ENCODE data around the gene CNKSR2. TPM values are rescaled to one million over a fixed set of nuclear protein-coding genes. Genes with fewer than 3 reads are reported as not detected.

The CNKSR2 gene
- total RNA-seq, 1 donor = 15.8 TPM

GRCh38 chrX:21612154-21612553 lies 237.9 kb downstream of the CNKSR2 start:
- Histone ChIP-seq H3K9me3 (ENCODE audit: low read depth, low read length) (no peaks in the 10 kb centered on the region), H3K4me1 (ENCODE audit: insufficient read depth, low read length) (no peaks in the 10 kb centered on the region), H3K4me3 (ENCODE audit: low read length) (no peak overlapping the region), H3K27me3 (ENCODE audit: insufficient read depth, low read length) (no peaks in the 10 kb centered on the region)

DNA sequence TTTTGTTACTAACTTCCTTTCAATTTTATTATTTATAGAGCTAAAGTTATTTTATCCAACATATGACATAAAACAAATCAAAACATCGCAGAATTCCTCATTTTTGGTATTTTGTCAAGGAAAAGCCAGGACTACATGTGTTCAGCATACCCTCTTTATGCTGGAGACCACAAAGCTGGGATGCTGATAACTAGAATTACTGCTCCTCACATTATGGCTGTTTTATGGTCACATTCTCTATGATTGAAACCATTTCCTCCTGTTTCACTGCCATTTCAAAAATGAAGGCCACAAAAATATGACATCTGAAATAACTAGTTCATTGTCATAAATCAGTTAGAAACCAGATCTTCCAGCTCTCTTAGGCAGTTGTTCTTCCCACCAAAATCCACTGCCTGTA lies 242.2 kb downstream of the CNKSR2 start:
- Histone ChIP-seq H3K27me3 (ENCODE audit: insufficient read depth, low read length) (no peaks in the 10 kb centered on the region), H3K4me1 (ENCODE audit: insufficient read depth, low read length) (no peaks in the 10 kb centered on the region), H3K4me3 (ENCODE audit: low read length) (no peak overlapping the region), H3K9me3 (ENCODE audit: low read depth, low read length) (no peaks in the 10 kb centered on the region)

- Histone ChIP-seq H3K9me3 (ENCODE audit: low read depth, low read length) (no peaks in the 10 kb centered on the region), H3K27me3 (ENCODE audit: insufficient read depth, low read length) (no peaks in the 10 kb centered on the region), H3K4me1 (ENCODE audit: insufficient read depth, low read length) (no peaks in the 10 kb centered on the region), H3K4me3 (ENCODE audit: low read length) (no peak overlapping the region)
These were observed 246.0 kb downstream of the CNKSR2 start for GRCh38 chrX:21620234-21620633.

DNA sequence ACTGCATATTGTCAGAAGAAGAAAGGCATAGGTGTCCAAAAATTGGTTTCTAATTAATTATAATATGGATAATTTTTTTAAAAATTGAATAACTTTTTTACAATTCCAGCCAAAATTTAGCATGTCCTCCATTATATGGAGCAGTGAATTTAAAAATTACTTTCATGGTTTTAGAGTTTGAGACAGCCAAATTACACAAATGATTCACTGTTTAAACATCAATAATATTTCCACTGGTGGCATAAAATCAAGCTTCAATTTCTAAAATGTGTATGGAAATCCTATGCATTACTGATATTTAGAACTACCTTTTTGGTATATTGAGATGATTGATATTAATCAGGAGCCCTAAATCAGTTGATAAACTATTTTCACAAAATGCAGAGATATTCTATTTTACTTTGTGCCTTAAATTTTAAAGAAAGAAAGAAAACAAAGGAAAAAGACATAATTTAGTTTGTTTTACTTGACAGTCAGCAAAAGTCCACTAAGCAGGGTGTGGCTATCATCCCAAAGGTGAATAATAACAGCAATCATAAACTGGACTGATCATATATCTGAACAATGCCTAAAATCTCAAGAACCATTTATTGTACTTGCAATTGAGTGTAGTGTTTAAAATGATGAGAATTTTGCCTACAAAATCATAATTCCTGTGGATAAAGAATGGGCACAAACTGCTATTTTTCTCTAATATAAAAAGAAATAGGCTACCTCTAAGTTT lies 249.7 kb downstream of the CNKSR2 start:
- Histone ChIP-seq H3K4me3 (ENCODE audit: low read length) (no peak overlapping the region), H3K4me1 (ENCODE audit: insufficient read depth, low read length) (no peaks in the 10 kb centered on the region), H3K27me3 (ENCODE audit: insufficient read depth, low read length) (no peaks in the 10 kb centered on the region), H3K9me3 (ENCODE audit: low read depth, low read length) (no peaks in the 10 kb centered on the region)

DNA sequence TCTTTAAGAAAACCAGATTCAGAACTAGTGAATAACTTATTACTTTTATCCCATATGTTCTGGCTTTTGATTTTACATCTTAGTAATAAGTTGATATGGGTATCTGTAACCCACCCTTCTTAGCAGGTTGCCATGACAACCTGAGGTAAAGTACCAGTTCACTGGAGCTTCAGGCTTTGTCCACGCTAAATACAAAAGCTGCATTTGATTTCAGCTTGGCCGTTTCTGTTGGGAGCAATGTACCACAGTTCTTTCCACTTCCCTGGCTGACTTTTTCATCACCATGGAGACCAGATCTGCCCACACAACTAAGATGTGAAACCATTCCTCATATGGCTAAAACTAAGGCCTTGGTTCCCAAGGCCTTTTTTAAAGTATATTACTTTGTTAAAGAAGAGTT lies 257.8 kb downstream of the CNKSR2 start:
- Histone ChIP-seq H3K27me3 (ENCODE audit: insufficient read depth, low read length) (no peaks in the 10 kb centered on the region), H3K4me3 (ENCODE audit: low read length) (no peak overlapping the region), H3K4me1 (ENCODE audit: insufficient read depth, low read length) (no peaks in the 10 kb centered on the region), H3K9me3 (ENCODE audit: low read depth, low read length) (no peaks in the 10 kb centered on the region)

DNA sequence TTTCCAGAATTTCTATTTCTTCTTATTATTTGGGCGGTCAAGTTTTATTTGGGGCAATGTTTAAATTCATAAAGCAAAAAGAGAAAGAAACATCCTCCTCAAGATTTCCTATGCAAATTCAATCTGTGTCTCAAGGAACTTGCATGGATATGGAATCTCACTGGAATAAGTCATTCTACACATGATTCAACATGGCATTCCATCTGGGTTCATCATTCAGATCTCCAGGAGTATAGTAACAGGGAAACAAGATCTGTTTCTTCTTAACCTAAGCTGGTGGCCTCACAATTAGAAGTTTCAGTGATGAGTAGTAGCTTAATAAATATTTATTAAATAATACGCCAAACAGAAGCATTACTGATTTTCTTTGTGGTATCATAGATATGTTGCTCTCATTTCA lies 264.1 kb downstream of the CNKSR2 start:
- Histone ChIP-seq H3K9me3 (ENCODE audit: low read depth, low read length) (no peaks in the 10 kb centered on the region), H3K27me3 (ENCODE audit: insufficient read depth, low read length) (no peaks in the 10 kb centered on the region), H3K4me1 (ENCODE audit: insufficient read depth, low read length) (no peaks in the 10 kb centered on the region), H3K4me3 (ENCODE audit: low read length) (no peak overlapping the region)

GRCh38 chrX:21639775-21640174 lies 265.6 kb downstream of the CNKSR2 start:
- Histone ChIP-seq H3K4me1 (ENCODE audit: insufficient read depth, low read length) (no peaks in the 10 kb centered on the region), H3K4me3 (ENCODE audit: low read length) (no peak overlapping the region)

GRCh38 chrX:21645431-21645830 lies 271.2 kb downstream of the CNKSR2 start:
- no peaks in the 10 kb centered on the region for H3K4me1 ChIP-seq (ENCODE audit: insufficient read depth, low read length)
- no peak overlapping the region for H3K4me3 ChIP-seq (ENCODE audit: low read length)
- no peaks in the 10 kb centered on the region for H3K9me3 ChIP-seq (ENCODE audit: low read depth, low read length)
- no peaks in the 10 kb centered on the region for H3K27me3 ChIP-seq (ENCODE audit: insufficient read depth, low read length)

More at GRCh38 chrX:21639775-21640174, 265.6 kb downstream of the CNKSR2 start:
- H3K9me3 ChIP-seq (ENCODE audit: low read depth, low read length) = no peaks in the 10 kb centered on the region
- H3K27me3 ChIP-seq (ENCODE audit: insufficient read depth, low read length) = no peaks in the 10 kb centered on the region

GRCh38 chrX:21645886-21646285 lies 271.7 kb downstream of the CNKSR2 start:
- Histone ChIP-seq H3K4me1 (ENCODE audit: insufficient read depth, low read length) (no peaks in the 10 kb centered on the region), H3K27me3 (ENCODE audit: insufficient read depth, low read length) (no peaks in the 10 kb centered on the region), H3K9me3 (ENCODE audit: low read depth, low read length) (no peaks in the 10 kb centered on the region), H3K4me3 (ENCODE audit: low read length) (no peak overlapping the region)

- peaks cover 8% of the 10 kb centered on the region for H3K27me3 ChIP-seq (ENCODE audit: insufficient read depth, low read length)
- H3K4me1 ChIP-seq (ENCODE audit: insufficient read depth, low read length) = no peaks in the 10 kb centered on the region
- no peak overlapping the region for H3K4me3 ChIP-seq (ENCODE audit: low read length)
- H3K9me3 ChIP-seq (ENCODE audit: low read depth, low read length) = no peaks in the 10 kb centered on the region
These were observed 281.8 kb downstream of the CNKSR2 start for GRCh38 chrX:21655901-21656586.

DNA sequence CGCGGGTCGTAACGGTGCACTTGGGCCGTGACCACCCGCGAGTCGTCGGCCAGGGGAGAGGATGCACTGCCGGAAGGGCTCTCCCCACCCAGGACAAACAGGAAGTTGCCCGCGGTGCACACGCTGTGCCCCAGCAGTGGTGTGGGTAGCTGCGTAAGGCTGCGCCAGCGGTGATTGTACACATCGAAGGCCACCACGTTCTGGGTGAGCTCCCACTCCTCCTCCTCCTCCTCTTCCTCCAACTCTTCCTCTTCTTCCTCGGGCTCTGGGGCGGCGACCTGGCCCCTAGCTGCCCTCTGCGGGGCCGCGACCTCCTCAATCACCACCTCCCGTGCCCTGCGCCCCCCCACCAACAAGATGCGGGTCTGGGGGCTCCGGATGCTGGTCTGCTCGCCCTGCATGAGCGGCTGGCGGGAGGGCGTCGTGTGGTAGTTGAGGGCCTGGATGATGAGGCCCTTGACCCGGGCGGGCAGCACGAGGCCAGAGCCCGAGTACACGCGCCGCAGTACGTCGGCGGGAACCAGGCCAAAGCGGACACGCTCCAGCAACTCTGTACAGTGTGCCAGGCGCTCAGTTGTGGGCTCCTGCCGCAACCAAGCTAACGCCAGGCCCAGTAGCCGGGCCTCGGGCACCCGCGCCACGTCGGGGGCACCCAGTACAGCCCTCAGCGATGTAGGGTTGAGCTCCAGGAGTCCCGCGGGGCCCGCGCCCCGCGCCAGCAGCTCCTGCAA lies 282.5 kb downstream of the CNKSR2 start:
- no peaks in the 10 kb centered on the region for H3K4me1 ChIP-seq (ENCODE audit: insufficient read depth, low read length)
- no peak overlapping the region for H3K4me3 ChIP-seq (ENCODE audit: low read length)
- no peaks in the 10 kb centered on the region for H3K9me3 ChIP-seq (ENCODE audit: low read depth, low read length)
- peaks cover 8% of the 10 kb centered on the region for H3K27me3 ChIP-seq (ENCODE audit: insufficient read depth, low read length)

DNA sequence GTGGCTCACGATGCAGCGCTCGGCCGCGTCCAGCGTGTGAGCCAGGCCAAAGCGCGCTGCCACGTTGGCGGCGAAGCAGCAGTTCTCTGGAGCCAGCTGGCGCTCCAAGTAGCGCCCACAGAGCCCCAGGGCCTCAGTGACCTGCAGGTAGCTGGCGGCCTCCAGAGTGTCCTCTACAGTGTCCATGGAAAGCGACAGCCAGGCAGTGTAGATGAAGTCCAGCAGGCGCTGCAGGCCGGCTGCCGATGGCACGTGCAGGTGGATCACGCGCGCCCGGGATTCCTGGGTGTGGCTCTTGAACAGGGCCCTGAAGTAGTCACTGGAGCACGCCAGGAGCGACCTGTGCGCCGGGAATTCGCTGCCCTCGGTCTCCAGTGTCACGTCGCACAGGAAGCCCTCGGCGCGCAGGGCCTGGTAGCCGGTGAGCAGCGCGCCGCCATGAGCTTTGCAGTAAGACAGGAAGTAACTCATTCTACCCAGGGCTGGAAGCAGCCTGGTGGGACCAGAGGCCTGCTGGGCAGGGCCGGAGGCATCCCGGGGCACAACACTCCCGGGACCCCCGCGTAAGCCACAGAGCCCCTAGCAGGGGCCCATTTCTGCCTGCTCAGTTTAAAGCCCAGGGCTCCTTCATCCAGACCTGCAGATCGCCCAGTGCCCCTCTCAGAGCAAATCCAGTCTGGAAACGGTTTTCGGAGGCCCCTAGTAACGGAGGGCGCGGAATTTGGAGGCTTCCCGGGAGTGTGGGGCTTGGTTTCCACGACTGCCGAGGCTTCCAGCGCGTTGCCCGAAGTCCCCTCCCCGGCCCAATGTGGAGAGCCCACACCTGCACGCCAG lies 283.3 kb downstream of the CNKSR2 start:
- H3K4me1 ChIP-seq (ENCODE audit: insufficient read depth, low read length) = no peaks in the 10 kb centered on the region
- H3K9me3 ChIP-seq (ENCODE audit: low read depth, low read length) = no peaks in the 10 kb centered on the region
- H3K27me3 ChIP-seq (ENCODE audit: insufficient read depth, low read length) = peaks cover 8% of the 10 kb centered on the region
- peak overlapping the region; percentile 6 for H3K4me3 ChIP-seq (ENCODE audit: low read length)

GRCh38 chrX:21658152-21658737 lies 284.0 kb downstream of the CNKSR2 start, which contains the start of gene KLHL34:
Gene KLHL34 (minus strand): TSS chrX:21658330. CDS start chrX:21657788, 542 bp downstream.
- Histone ChIP-seq H3K4me3 (ENCODE audit: low read length) (peak within 1 kb of the TSS; percentile 18), H3K4me1 (ENCODE audit: insufficient read depth, low read length) (no peaks in the 10 kb centered on the region), H3K27me3 (ENCODE audit: insufficient read depth, low read length) (peaks cover 8% of the 10 kb centered on the region), H3K9me3 (ENCODE audit: low read depth, low read length) (no peaks in the 10 kb centered on the region)

DNA sequence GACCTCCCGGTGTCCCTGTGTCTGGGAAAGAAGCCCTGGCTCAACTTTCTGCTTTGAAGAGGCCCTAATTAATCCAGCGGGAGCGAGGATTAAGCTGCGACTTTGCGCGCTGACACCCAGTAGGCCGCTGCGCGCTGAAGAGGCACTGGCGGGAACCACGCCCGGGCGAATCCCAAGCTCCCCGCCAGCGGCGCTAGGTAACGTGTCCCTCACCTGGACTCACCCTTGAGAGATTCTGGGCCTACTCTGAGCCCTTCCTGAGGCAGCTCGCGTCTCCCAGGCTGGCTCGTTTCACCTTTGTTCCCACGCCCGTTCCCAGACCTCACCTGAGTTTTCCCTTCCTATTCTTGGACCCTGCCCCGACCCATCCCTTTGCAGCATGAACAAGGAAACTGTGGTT lies 284.5 kb downstream of the CNKSR2 start:
- H3K4me1 ChIP-seq (ENCODE audit: insufficient read depth, low read length) = no peaks in the 10 kb centered on the region
- peaks cover 8% of the 10 kb centered on the region for H3K27me3 ChIP-seq (ENCODE audit: insufficient read depth, low read length)
- peak overlapping the region; percentile 18 for H3K4me3 ChIP-seq (ENCODE audit: low read length)
- H3K9me3 ChIP-seq (ENCODE audit: low read depth, low read length) = no peaks in the 10 kb centered on the region

Measured in mononuclear cell (primary cell).